K562 (cell line): ENCODE measurements around the gene ZNF177. TPM values are rescaled to one million over a fixed set of nuclear protein-coding genes. Genes with fewer than 3 reads are reported as not detected.

ENCODE experiments used
- ATAC-seq: fragments of 200-7000 bp; cut with Tn5 transposase; 3 replicates; pipeline ENCODE4 v1.9.1; 2020; ENCODE audit warnings: moderate library complexity
- BruUV-seq: library from RNA; stranded (reverse); fragments of 400-500 nt; replicated peaks from 2 replicates; lab custom pipeline; 2021; lab: Mats Ljungman, UMichigan
- CTCF ChIA-PET: fragments of 300-600 bp; formaldehyde crosslinking; extraction: SDS; loops from one replicate; lab custom pipeline; 2021; ENCODE audit warnings: low intra/inter-chr PET ratio; lab: Yijun Ruan, JAX
- POLR2A ChIA-PET: fragments of 300-600, 350-650 bp; sonication (Branson Sonifier 250); formaldehyde crosslinking; extraction: SDS; loops from one replicate; lab custom pipeline; 2021; ENCODE audit warnings: antibody characterized with exemption, inconsistent platforms; lab: Yijun Ruan, JAX
- DNase-seq, 4 experiments: peaks; one replicate each; pipeline versions ENCODE4 v3.0.0 to v3.0.0-alpha.2; 2011 to 2018; ENCODE audit warnings: low spot score in 3 of 4, mixed read lengths in 3 of 4; ENCODE audit errors: extremely low read depth in 1 of 4
- FAIRE-seq: peaks from 2 replicates; lab custom pipeline; 2011; peaks lifted over from hg19 to GRCh38; lab: Jason Lieb, UNC
- H2AFZ ChIP-seq: 2 replicates; pipeline ENCODE4 v1.6.0; 2011; ENCODE audit warnings: low read depth, low read length, control low read depth, inconsistent platforms
- H3K27ac ChIP-seq: fragments of 200-600 bp; 3 replicates; pipeline ENCODE4 v1.8.0; 2011; ENCODE audit warnings: low read depth, mild to moderate bottlenecking, control low read depth, inconsistent platforms, low read length, moderate library complexity, mixed read lengths; ENCODE audit errors: extremely low read depth
- H3K27me3 ChIP-seq, 2 experiments: fragments of 300-600 bp in 1 of 2; 2 replicates in 1 of 2; 3 replicates in 1 of 2; pipeline versions ENCODE4 v1.6.0 to v1.8.0; 2011; ENCODE audit warnings: inconsistent platforms in 2 of 2, low read length in 2 of 2, mild to moderate bottlenecking in 1 of 2, mixed read lengths in 1 of 2, moderate library complexity in 1 of 2; ENCODE audit not compliant: control insufficient read depth in 2 of 2, insufficient read depth in 2 of 2
- H3K36me3 ChIP-seq: fragments of 300-600 bp; 3 replicates; pipeline ENCODE4 v1.8.0; 2011; ENCODE audit warnings: mild to moderate bottlenecking, low read length, inconsistent platforms; ENCODE audit not compliant: control insufficient read depth, insufficient read depth
- H3K4me1 ChIP-seq, 2 experiments: fragments of 200-600 bp in 1 of 2; replicated peaks in 1 of 2; 2 replicates in 1 of 2; 3 replicates in 1 of 2; pipeline versions ENCODE4 v1.5.1 to v1.8.0; 2011; ENCODE audit warnings: inconsistent platforms in 2 of 2, low read length in 2 of 2, mild to moderate bottlenecking in 1 of 2, mixed read lengths in 1 of 2, moderate library complexity in 1 of 2; ENCODE audit not compliant: control insufficient read depth in 2 of 2, insufficient read depth in 2 of 2
- H3K4me2 ChIP-seq: 2 replicates; pipeline ENCODE4 v1.6.1; 2011; ENCODE audit warnings: low read length, control low read depth, inconsistent platforms, mixed read lengths; ENCODE audit not compliant: insufficient read depth
- H3K4me3 ChIP-seq: fragments of 200-600 bp; sonication (generic), shearing (Covaris generic); 2 replicates; pipeline ENCODE4 v1.5.1; 2016; ENCODE audit warnings: control low read depth, inconsistent platforms
- H3K79me2 ChIP-seq: fragments of 200-600 bp; 3 replicates; pipeline ENCODE4 v1.8.0; 2011; ENCODE audit warnings: low read length, inconsistent platforms; ENCODE audit not compliant: control insufficient read depth, insufficient read depth
- H3K9ac ChIP-seq, 2 experiments: 2 replicates each; pipeline versions ENCODE4 v1.6.0 to v1.6.1; 2011; ENCODE audit warnings: low read depth in 2 of 2, low read length in 2 of 2, control low read depth in 1 of 2, inconsistent platforms in 1 of 2, mild to moderate bottlenecking in 1 of 2, mixed read lengths in 1 of 2; ENCODE audit not compliant: insufficient read depth in 1 of 2
- H3K9me1 ChIP-seq: one replicate; pipeline ENCODE4 v1.6.0; 2011; ENCODE audit warnings: inconsistent platforms, mild to moderate bottlenecking, low read length, moderate library complexity; ENCODE audit not compliant: control insufficient read depth, insufficient read depth
- H3K9me3 ChIP-seq: replicated peaks from 2 replicates; pipeline ENCODE4 v1.5.1; 2011; ENCODE audit warnings: low read depth, low read length, inconsistent platforms; ENCODE audit not compliant: control insufficient read depth, insufficient read depth
- H4K20me1 ChIP-seq: replicated peaks from 2 replicates; pipeline ENCODE4 v1.6.1; 2011; ENCODE audit warnings: low read length, inconsistent platforms, mixed read lengths; ENCODE audit not compliant: control insufficient read depth, insufficient read depth
- BCL6 ChIP-seq: fragments of 250-450 bp; sonication (Bioruptor Pico); IDR thresholded peaks from 2 replicates; pipeline ENCODE4 v1.4.0; 2020
- BRCA1 ChIP-seq, 2 experiments: fragments of 450-650 bp in 1 of 2; sonication (generic) in 1 of 2; formaldehyde crosslinking in 1 of 2; IDR thresholded peaks; 2 replicates each; pipeline versions ENCODE4 v1.5.0 to v1.6.1; 2017 to 2020; ENCODE audit warnings: mild to moderate bottlenecking in 1 of 2, missing genetic modification reagents in 1 of 2
- C11orf30 ChIP-seq: fragments of 450-650 bp; IDR thresholded peaks from 2 replicates; pipeline ENCODE4 v1.6.1; 2016; ENCODE audit warnings: low read depth, mild to moderate bottlenecking
- CBFA2T3 ChIP-seq: fragments of 450-650 bp; IDR thresholded peaks from 2 replicates; pipeline ENCODE4 v1.6.1; 2017
- GTF2F1 ChIP-seq: IDR thresholded peaks from 2 replicates; pipeline ENCODE4 v1.6.1; 2011; ENCODE audit warnings: low read depth, low read length, improper control_type of control experiment
- NRF1 ChIP-seq, 2 experiments: fragments of 450-650 bp; IDR thresholded peaks in 1 of 2; conservative IDR thresholded peaks in 1 of 2; 2 replicates each; pipeline ENCODE4 v1.6.1; 2014; ENCODE audit warnings: mild to moderate bottlenecking in 2 of 2
- RBM14 ChIP-seq: fragments of 200-400 bp; formaldehyde crosslinking; IDR thresholded peaks from 2 replicates; pipeline ENCODE4 v1.6.1; 2018; ENCODE audit warnings: low read depth, mild to moderate bottlenecking, low read length, moderate library complexity, borderline replicate concordance; ENCODE audit not compliant: insufficient read depth
- SETDB1 ChIP-seq: IDR thresholded peaks from one replicate; pipeline ENCODE4 v1.6.1; 2012; ENCODE audit warnings: low read length, control low read depth, inconsistent platforms
- ZNF121 ChIP-seq: sonication (generic); formaldehyde crosslinking; conservative IDR thresholded peaks from 2 replicates; pipeline ENCODE4 v1.8.0; 2022; ENCODE audit warnings: missing genetic modification reagents
- ZNF140 ChIP-seq: fragments of 250-450 bp; sonication (Bioruptor Pico); IDR thresholded peaks from 2 replicates; pipeline ENCODE4 v1.8.0; 2021; ENCODE audit warnings: moderate library complexity, mild to moderate bottlenecking, inconsistent platforms
- ZNF280A ChIP-seq: fragments of 450-650 bp; IDR thresholded peaks from 2 replicates; pipeline ENCODE4 v1.6.1; 2018; ENCODE audit warnings: mild to moderate bottlenecking, low read depth; ENCODE audit not compliant: partially characterized antibody
- WGBS: fragments of 100-300 bp; shearing (Covaris generic); methylation state at CpG from one replicate; pipeline ENCODE4 v1.1.6; 2016; ENCODE audit warnings: low coverage, mixed read lengths; ENCODE audit not compliant: insufficient coverage; ENCODE audit errors: missing lambda C conversion rate; 5-methylcytosine and 5-hydroxymethylcytosine counted together
- in situ Hi-C: fragments of 300-500 bp; cut with MboI; formaldehyde crosslinking; loops from 4 replicates; pipeline ENCODE4 v1.15.0; 2018; ENCODE audit warnings: inconsistent platforms, mixed read lengths
- intact Hi-C: fragments of 100-400 bp; cut with micrococcal nuclease; formaldehyde crosslinking; loops from 2 replicates; pipeline ENCODE4 v1.14.2; 2022
- polyA plus RNA-seq, 8 experiments: library from polyadenylated mRNA; depleted of rRNA in 4 of 8; stranded (reverse) in 5 of 8; unstranded in 3 of 8; fragments of >200 nt; fragmentation: Nextera tagmentation in 2 of 8; fragmentation: Illumina TruSeq in 1 of 8; extraction: Ambion mirVana in 2 of 8; extraction: Trizol in 1 of 8; gene quantifications; 2 replicates each; pipeline versions ENCODE4 v1.2.1 to v1.2.3, GENCODE V29; 2011 to 2014; ENCODE audit warnings: inconsistent platforms in 1 of 8, missing spikeins in 1 of 8
- total RNA-seq, 7 experiments: library from RNA; depleted of rRNA in 6 of 7; stranded (reverse); fragments of >200 nt in 6 of 7; fragmentation: Illumina TruSeq in 2 of 7; extraction: Trizol in 2 of 7; gene quantifications; 2 replicates each; pipeline versions ENCODE4 v1.2.1 to v1.2.3, GENCODE V29; 2011 to 2021; ENCODE audit warnings: low replicate concordance in 1 of 7
- TF ChIP-seq, protein P1 (sequence below): sonication (generic); formaldehyde crosslinking; IDR thresholded peaks from 2 replicates; pipeline ENCODE4 v1.5.0; 2020; ENCODE audit warnings: missing genetic modification reagents
- TF ChIP-seq, protein P2 (sequence below), 2 experiments: fragments of 450-650 bp; IDR thresholded peaks; 2 replicates each; pipeline ENCODE4 v1.6.1; 2018; ENCODE audit warnings: mild to moderate bottlenecking in 2 of 2, low read depth in 1 of 2; ENCODE audit not compliant: partially characterized antibody in 2 of 2
- TF ChIP-seq, protein P3 (sequence below): fragments of 450-650 bp; formaldehyde crosslinking; IDR thresholded peaks from 2 replicates; pipeline ENCODE4 v1.4.0; 2022; ENCODE audit warnings: missing genetic modification characterization

Gene ZNF177
- total and polyA plus RNA-seq, 9 of the 15 experiments (the other 6 are each of a cell fraction or from before 2014, with no cell fraction given) = 0.25 to 1.8 (median 1.1) TPM

DNA sequence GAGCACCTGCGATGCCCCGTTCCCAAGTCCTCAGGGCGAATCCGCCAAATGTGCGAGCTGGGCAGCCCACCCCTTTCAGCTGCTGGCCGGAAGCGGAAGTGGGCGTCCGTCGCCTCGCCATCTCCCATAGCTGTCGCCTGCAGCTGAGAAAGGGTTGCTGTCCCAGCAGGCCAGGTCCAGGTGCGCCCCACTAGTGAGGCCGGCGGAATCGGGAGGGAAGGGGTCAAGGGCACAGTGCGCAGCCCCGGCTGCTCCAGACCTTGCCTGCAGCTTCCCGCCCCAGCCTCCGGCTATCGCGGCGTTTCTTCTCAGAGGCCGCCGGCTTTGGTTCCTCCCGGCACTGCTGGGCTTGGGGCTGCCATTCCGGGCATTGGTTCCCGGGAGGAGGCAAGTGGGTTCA, at the start of gene ZNF177 (continued):
- TF ChIP-seq, protein P1, sequence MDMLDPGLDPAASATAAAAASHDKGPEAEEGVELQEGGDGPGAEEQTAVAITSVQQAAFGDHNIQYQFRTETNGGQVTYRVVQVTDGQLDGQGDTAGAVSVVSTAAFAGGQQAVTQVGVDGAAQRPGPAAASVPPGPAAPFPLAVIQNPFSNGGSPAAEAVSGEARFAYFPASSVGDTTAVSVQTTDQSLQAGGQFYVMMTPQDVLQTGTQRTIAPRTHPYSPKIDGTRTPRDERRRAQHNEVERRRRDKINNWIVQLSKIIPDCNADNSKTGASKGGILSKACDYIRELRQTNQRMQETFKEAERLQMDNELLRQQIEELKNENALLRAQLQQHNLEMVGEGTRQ (CRISPR knock-in tag) = no peak
- TF ChIP-seq ZNF280A (no peak), C11orf30 (no peak), ZNF121 (CRISPR knock-in tag) (no peak)

DNA sequence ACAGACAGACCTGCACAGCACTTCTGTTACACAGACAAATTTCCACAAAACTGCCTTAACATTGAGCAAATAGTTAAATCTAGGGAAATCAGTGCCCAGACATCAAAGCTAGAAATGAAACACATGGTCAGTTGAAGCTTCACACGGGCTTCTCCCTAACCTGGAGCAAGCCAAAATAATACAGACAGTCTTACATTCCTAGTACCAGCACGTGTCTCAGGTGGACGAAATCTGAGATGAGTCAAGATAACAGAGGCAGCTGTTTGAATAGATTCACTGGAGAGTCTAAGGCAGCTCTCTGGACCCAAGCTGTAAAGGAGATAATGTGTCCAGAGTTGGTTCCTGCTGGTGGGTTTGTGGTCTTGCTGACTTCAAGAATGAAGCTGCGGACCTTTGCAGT, 49.1 kb upstream of the ZNF177 start:
- BruUV-seq = no TSS peak
- no peak for TF ChIP-seq RBM14
- no peak for TF ChIP-seq GTF2F1
- no peak for TF ChIP-seq NRF1 (conservative IDR thresholded peaks at IDR 0.05 in 1 of 2, IDR thresholded peaks at IDR 0.05 in 1 of 2)
- TF ChIP-seq, protein P2, sequence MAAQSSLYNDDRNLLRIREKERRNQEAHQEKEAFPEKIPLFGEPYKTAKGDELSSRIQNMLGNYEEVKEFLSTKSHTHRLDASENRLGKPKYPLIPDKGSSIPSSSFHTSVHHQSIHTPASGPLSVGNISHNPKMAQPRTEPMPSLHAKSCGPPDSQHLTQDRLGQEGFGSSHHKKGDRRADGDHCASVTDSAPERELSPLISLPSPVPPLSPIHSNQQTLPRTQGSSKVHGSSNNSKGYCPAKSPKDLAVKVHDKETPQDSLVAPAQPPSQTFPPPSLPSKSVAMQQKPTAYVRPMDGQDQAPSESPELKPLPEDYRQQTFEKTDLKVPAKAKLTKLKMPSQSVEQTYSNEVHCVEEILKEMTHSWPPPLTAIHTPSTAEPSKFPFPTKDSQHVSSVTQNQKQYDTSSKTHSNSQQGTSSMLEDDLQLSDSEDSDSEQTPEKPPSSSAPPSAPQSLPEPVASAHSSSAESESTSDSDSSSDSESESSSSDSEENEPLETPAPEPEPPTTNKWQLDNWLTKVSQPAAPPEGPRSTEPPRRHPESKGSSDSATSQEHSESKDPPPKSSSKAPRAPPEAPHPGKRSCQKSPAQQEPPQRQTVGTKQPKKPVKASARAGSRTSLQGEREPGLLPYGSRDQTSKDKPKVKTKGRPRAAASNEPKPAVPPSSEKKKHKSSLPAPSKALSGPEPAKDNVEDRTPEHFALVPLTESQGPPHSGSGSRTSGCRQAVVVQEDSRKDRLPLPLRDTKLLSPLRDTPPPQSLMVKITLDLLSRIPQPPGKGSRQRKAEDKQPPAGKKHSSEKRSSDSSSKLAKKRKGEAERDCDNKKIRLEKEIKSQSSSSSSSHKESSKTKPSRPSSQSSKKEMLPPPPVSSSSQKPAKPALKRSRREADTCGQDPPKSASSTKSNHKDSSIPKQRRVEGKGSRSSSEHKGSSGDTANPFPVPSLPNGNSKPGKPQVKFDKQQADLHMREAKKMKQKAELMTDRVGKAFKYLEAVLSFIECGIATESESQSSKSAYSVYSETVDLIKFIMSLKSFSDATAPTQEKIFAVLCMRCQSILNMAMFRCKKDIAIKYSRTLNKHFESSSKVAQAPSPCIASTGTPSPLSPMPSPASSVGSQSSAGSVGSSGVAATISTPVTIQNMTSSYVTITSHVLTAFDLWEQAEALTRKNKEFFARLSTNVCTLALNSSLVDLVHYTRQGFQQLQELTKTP (IDR thresholded peaks at IDR 0.05; ENCODE audit: low read depth in 1 of 2, partially characterized antibody in 2 of 2) = no peak
- TF ChIP-seq ZNF140 = no peak
- TF ChIP-seq, protein P3, sequence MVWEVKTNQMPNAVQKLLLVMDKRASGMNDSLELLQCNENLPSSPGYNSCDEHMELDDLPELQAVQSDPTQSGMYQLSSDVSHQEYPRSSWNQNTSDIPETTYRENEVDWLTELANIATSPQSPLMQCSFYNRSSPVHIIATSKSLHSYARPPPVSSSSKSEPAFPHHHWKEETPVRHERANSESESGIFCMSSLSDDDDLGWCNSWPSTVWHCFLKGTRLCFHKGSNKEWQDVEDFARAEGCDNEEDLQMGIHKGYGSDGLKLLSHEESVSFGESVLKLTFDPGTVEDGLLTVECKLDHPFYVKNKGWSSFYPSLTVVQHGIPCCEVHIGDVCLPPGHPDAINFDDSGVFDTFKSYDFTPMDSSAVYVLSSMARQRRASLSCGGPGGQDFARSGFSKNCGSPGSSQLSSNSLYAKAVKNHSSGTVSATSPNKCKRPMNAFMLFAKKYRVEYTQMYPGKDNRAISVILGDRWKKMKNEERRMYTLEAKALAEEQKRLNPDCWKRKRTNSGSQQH (CRISPR knock-in tag) = no peak
- TF ChIP-seq SETDB1 = no peak
- no peak for TF ChIP-seq BRCA1 (IDR thresholded peaks at IDR 0.05)
- TF ChIP-seq BRCA1 (CRISPR knock-in tag; IDR thresholded peaks at IDR 0.05) = no peak
- no peak for TF ChIP-seq BCL6 (CRISPR knock-in tag)
- no peak for TF ChIP-seq CBFA2T3
- Histone ChIP-seq H3K9me1 (no peaks in the 10 kb centered on the region), H2AFZ (no peak overlapping the region), H4K20me1 (no peaks in the 10 kb centered on the region), H3K36me3 (no peaks in the 10 kb centered on the region), H3K9ac (no peak overlapping the region), H3K27me3 (no peaks in the 10 kb centered on the region), H3K4me1 (peaks cover 0 to 6% of the 10 kb centered on the region in 2 experiments; a peak in 2 of 5 replicates), H3K9me3 (no peaks in the 10 kb centered on the region), H3K4me3 (no peak overlapping the region), H3K27ac (no peak overlapping the region), H3K79me2 (peaks cover 1% of the 10 kb centered on the region), H3K4me2 (no peak overlapping the region)
- ATAC-seq (no peak), DNase-seq (no peak), FAIRE-seq (no peak)
- ChIA-PET POLR2A (no interaction called here), CTCF (no interaction called here)
- in situ Hi-C loops (no loop called here), intact Hi-C loops (loop anchor here (5.0 kb wide), 2 partner anchors 269 to 479 kb away; partner anchors contain the start of gene ZNF121)
- WGBS = 2% methylated on average over 4 of the region's 4 CpGs
